ENCODE data around the gene MXRA8.

DNA sequence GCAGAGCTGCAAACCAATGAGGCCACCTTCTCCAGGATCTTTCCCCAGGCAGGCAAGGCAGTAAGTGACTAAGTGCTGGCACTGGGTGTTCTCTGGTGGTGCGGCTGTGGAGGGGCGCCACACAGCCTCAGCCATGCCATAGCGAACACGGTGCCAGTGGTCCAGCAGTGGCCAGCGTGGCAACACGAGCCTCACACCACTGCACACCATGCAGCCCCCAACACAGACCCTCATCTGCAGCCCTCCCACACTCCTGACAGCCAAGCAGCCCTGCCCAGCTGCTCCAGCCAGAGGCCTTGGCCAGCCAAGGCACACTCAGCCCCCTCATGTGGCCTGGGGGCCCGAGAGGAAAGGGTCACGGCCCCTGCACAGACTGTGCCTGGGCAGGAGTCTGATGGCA is 36.9 kb downstream of the MXRA8 start:
- TF ChIP-seq, protein P1, sequence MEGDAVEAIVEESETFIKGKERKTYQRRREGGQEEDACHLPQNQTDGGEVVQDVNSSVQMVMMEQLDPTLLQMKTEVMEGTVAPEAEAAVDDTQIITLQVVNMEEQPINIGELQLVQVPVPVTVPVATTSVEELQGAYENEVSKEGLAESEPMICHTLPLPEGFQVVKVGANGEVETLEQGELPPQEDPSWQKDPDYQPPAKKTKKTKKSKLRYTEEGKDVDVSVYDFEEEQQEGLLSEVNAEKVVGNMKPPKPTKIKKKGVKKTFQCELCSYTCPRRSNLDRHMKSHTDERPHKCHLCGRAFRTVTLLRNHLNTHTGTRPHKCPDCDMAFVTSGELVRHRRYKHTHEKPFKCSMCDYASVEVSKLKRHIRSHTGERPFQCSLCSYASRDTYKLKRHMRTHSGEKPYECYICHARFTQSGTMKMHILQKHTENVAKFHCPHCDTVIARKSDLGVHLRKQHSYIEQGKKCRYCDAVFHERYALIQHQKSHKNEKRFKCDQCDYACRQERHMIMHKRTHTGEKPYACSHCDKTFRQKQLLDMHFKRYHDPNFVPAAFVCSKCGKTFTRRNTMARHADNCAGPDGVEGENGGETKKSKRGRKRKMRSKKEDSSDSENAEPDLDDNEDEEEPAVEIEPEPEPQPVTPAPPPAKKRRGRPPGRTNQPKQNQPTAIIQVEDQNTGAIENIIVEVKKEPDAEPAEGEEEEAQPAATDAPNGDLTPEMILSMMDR (IDR thresholded peaks at IDR 0.05; ENCODE audit: insufficient read depth, low read length) = no peak
- TF ChIP-seq GABPA (IDR thresholded peaks at IDR 0.05; ENCODE audit: low read depth) = no peak
- no peak for TF ChIP-seq POLR2AphosphoS5 (IDR thresholded peaks at IDR 0.05; ENCODE audit: low read depth)
